GM10847 (cell line): Measurements from ENCODE around the gene ALG12.

Experiments used
- POLR2A ChIP-seq: IDR thresholded peaks from 2 replicates; pipeline ENCODE4 v1.6.1; 2011; ENCODE audit not compliant: insufficient read length; ENCODE audit errors: extremely low read depth

Gene ALG12

DNA sequence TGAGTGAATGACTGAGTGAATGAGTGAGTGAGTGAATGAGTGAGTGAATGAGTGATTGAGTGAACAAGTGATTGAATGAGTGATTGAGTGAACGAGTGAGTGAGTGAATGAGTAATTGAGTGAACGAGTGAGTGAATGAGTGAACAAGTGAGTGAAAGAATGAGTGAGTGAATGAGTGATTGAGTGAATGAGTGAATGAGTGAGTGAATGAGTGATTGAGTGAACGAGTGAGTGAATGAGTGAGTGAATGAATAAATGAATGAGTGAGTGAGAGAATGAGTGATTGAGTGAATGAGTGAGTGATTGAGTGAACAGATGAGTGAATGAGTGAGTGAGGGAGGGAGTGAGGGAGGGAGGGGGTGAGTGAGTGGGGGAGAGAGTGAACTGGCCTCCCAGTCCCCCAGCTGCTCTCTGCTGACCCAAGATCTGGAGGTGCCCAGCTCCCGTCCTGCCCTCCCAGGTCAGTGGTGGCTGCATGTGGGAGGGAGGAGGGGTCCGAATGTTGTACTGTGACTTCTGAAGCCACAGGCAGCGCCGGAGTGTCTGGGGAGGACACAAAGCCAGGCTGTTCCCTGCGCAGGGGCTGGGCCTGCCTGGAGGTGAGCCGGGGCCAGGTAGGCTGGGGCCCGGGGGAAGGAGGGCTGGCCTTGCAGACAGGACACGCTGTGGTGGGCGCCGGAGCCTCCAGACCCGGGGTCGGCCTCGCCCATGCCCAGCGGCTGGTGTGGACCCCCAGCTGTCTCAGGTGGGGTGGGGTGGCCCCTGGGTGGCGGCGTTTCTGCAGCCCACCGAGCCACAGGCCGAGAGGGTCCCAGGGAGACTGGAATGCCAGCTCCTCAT is 24.5 kb upstream of the ALG12 start:
- no peak for TF ChIP-seq POLR2A

DNA sequence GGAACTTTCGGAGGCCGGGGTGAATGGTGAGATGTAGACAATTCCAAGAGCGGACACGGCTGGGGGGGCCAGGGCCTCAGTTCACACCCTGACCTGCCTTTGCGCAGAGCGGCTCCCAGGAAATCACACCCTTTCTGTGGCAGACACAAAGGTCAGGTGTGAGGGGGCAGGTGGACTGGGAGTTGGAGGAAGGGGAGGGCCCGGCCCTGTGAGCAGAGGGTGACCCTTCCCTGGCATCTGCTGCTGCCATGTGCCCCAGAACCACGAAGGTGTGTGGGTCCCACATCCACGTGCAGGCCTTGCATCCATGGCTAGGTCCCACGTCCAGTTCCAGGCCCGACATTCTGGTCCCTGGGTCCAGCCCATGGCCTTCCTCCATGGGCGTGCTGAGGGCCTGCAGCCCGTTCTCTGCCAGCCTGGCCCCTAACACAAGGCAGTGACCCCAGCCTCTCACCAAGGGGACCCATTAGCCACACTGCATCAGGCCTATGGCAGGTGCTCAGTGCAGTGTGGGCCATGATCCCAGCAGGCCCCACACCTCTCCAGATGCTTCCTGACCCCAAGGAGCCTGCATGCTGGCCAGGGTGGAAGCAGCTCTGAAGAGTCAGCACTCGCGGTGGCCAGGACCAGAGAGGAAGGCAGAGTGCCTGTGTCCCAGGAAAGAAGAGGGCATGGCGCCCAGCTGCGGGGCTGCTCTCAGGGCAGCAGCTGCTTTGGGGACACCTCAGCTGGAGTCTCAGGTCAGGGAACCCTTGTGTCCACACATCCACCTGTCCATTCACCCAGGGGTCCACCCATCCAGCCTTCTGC is 23.5 kb upstream of the ALG12 start:
- TF ChIP-seq POLR2A, result no peak

DNA sequence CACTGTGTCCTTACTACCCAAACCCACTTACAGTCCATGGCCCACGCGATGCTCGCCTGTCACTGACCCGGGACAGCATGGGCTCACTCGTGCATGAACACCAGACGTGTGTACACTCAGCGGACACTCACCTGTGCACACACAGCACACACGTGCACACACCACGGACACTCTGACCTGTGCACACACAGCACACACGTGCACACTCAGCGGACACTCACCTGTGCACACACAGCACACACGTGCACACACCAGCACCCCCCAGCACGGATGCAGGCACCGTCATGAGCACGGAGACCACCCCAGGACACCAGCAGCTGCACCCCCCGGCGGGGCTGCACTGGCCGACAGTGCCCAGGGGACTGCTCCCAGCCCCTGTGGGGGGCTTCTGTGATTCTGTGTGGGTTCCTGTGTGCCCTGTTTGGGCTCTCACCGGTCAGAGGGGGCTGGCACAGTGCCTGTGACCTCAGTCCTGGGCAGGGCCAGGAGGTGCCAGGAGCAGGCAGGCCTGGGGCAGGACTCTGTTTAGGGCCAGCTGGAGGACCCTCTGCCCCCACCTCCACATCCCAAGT is 20.4 kb upstream of the ALG12 start:
- TF ChIP-seq POLR2A, result no peak

DNA sequence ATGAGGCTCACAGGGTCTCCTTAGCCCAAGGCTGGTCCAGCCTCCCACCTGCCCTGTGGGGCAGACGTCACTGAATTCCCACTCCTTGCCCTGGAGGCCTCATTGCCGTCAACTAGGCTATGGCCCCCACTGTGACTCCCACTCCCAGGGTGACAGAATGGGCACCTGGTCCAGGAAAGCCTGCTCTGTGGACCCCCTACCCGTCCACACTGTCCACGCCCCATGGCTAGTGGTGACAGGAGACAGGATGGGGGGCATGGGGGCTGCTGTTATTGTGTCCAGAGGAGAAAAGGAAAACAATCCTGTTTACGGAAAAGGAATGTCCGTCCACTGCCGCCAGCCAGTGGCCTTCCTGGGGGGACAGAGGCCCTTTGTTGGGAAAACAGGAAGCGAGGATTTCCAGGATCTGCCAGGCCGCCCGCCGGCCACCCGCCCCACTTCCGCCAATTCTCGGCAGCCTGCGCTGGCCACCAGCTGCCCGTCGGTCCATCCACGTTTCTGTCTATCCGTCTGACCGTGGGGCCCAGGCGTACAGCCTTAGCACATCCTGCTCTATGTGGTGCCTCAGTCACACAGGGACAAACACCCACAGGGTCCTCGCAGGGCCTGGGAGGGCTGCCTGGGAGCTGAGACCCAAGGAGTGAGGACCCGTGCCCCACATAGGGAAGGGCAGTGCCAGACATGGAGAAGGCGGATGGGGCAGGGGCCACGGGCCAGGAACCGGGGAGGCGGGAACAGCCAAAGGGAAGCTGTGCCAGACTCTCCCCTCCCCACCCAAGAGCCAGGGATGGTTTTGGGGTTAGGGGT is 19.7 kb upstream of the ALG12 start:
- TF ChIP-seq POLR2A, result no peak

DNA sequence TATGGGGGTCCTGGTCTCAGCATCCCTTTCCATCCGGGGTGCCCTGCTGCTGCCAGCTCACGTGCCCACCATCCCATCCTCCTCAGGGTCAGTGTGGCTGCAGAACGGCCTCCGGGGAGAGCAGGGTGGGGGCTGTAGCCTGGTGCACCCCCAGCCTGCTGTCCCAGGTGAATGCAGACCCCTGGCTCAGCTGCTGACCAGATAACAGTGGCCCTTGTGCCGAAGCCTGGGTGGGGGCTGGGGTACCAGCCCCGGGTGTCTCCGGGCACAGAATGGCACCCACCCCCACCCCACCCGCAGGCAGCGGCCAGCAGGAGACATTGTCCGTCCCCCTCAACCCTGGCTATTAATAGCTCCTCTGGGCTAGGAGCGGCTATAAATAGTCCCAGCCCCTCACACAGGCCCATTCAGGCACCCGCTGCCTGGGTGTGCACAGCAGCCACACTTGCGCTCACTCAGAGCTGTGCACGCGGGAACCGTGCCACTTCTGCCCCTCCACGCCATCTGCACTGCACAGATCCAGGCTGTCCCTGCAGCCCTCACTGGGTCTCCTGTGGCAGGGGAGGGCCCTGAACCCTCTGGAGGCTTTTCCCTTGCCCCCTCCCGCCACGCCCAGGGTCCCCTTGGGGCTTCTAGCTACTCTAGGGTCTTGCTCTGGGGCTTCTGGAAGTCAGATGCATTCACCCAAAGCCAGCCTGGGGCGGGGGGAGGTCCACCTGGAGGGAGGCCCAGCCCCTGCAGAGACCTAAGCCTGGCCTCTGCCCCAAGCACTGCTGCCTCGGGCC is 18.9 kb upstream of the ALG12 start:
- TF ChIP-seq POLR2A, result no peak

DNA sequence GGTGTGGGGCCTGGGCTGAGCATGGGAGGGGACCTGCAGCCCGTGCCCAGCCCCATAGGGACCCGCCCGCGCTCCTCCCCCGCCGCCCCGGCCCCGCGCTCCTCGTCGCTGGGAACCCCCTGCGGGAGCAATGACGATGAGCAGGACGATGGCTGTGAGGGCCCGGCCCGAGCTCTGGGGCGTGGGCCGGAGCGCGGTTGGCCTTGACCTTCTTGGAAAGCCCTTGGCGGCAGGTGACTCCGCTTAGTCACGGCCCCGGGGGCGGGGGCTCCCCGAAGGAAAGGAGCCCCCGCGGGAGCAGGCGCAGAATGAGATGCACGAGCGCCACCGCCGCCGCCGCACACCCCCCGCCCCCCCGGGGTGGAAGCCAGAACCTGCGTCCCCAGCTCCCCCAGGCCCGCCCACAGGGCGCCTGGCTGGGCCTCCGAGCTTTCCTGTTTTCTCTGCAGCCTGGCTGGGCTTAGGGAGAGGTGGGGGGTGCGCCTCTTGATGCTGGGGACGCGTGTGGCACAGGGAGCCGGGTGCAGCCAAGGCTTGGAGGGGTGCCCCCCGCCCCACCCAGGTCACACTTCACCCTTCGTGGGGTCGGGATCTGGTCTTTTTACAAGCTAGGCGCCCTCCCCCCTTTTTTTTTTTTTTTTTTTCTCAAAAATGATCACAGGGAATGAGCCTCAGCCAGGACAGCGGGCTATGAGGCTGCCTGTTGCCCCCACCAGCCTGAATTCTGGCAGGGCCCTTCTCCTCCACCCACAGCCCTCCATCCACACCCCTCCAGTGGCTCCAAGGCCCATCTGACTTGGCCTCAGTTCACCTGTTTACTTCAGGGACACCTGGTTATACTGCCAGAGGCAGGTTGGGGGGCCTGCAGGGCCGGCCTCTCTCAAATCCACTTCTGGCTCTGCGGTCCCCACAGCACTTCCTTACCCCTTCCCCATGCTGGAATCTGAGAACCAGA is 18.1 kb upstream of the ALG12 start:
- TF ChIP-seq POLR2A, result peak; percentile 37

DNA sequence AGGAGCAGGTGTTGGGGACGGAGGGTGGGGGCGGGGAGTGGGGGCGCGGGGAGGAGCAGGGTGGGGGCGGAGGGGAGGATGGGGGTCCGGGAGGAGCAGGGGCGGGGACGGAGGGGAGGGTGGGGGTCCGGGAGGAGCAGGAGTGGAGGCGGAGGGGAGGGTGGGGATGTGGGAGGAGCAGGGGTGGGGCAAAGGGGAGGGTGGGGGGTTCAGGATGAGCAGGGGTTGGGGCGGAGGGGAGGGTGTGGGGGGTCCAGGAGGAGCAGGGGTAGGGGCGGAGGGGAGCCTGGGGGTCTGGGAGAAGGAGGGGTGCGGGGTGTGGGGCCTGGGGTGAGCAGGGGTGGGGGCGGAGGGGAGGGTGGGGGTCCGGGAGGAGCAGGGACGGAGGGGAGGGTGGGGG is 17.3 kb upstream of the ALG12 start:
- TF ChIP-seq POLR2A, result no peak

DNA sequence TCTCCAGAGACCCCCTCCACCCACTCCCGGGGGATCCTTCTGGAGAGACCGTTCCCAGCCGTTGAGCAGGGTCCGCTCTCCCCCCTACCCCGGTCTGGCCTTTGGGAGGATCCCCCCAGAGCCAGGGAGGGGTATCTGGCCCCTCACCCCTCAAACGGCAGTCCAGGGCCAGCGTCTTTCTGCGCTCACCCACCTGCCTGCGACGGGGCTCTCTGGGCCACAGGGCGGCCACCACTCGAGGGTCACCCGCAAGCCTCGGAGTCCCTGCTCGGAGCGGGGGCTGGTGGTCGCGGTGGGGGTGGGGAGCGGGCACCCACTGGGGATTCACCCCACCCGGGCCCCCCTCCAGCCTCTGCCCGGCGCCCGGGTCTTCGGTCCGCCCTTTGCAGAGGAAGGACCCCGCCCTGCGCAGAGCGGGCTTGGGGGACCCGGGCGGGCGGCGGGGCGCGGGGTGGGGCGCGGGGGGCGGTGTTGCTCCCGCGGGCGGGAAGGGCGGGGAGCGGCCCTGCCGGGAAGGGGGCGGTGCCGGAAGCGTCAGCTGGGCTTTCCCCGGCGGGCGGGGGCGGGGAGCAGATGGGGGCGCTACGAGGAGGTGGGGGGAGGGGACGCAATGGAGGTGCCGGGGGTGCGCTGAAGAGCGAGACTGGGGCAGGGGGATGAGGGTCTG is 16.8 kb upstream of the ALG12 start:
- no peak for TF ChIP-seq POLR2A

DNA sequence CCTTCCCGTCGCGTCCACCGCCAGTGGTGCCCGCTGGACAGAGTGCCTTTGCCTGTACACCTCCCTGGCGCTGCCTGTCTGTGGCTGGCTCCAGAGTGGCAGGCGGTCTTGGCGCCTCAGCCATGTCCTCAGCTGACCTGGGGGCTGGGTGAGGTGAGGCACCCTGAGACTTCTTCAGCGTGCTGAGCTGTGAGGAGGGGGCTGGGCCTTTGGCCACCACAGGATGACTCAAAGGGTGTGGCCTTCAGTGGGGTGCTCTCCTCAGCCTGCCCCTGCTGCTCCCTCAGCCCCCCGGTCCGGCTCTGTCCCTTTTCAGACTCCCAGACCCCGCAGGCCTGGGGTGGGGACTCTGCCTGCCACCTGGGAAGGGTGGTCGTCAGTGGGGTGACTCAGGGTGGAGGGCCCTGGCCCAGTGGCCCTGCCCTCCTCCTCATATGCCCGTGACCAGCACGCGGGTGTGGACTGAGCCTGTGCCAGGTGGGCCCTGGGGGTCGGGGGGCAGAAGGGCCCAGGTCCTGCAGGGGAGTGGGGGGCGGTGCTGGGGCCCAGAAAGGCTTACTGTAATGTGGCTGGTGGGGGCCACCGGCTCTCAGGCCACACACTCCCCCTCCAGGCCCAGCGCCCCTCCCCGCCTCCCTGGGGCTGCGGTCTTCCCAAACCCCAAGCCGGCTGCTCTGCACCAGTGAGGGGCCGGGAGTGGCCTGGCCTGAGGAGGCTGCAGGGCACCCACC is 16.1 kb upstream of the ALG12 start:
- no peak for TF ChIP-seq POLR2A

DNA sequence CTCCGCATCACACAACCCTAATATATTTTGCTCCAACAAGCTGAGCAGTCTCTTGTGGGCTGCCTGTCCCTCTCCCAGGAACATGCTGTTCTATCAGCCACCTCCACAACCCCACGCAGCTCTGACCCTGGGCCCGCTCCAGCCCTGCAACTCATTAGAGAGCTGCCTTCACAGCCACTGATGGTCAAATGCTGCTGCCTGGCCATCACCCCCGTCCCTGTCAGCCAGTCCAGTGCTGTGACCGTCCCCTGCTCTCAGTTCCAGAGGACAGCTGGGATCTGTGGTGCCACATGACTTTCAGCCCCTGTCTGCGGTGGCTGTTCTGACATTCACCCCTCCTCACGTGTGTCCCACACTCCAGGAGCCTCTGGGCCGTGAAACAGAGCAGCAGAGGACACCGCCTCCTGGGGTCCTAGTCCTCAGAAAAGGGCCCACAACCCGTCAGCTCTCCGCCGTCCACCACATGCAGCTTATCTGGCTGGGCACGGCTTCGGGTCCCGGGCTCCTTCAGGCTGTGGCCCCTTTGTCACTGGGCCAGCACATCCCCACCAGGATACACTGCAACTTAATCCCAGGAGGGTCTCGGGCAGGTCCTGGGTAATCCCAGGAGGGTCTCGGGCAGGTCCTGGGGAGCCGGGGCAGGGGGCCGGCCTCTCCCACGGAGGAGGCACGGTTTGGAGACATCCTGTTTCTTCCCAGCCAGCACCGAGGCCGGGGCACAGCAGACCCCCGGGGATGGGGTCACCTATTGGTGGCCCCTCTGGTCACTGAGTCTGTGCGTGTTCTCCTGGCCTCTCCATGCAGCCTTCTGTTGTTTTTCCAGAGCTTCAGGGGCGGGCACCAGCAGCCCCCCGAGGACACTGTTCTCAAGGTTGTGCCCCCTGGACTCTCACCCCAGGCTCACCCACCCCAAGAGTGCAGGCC is 15.3 kb upstream of the ALG12 start:
- TF ChIP-seq POLR2A, result peak; percentile 3
